Measurements from ENCODE around the gene MAP4K3. TPM values are rescaled to one million over a fixed set of nuclear protein-coding genes. Genes with fewer than 3 reads are reported as not detected.

MAP4K3 gene
- total and polyA plus RNA-seq, 2 of the 4 experiments (the other 2 are of a cell fraction) = 13.2 to 32.6 TPM

DNA sequence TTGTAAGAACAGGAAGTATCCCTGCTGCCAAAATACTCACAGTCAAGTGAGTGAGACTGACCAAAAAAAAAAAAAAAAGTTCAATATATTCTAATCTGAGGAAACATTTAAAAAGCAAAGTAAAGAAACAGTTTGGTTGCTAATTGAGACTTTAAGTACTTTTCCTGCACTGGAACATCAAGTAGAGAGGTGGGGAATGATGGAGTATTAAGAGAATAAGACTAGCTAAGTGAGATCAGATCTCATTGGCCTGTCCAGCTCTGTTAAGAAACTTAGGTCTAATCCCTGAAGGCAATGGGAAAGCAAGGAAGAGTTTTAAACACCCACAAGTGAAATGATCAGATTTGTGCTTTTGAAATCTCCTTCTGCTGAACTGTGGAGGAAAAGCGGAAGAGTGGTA is 27.8 kb upstream of the MAP4K3 start:
- peaks cover 15% of the 10 kb centered on the region; the same call in 1 of the 2 replicates for H3K9me1 ChIP-seq (ENCODE audit: insufficient read depth, low read length)
- peaks cover 21% of the 10 kb centered on the region for H3K4me1 ChIP-seq (ENCODE audit: control insufficient read depth, insufficient read depth, low read length)
- H3K18ac ChIP-seq (ENCODE audit: low read depth, low read length) = no peak overlapping the region; the same call in 1 of the 2 replicates
- H3K36me3 ChIP-seq (ENCODE audit: control insufficient read depth, insufficient read depth, low read length) = peaks cover 1% of the 10 kb centered on the region; the same call in 1 of the 2 replicates
- ATAC-seq (ENCODE audit: low read depth) (no peak), DNase-seq (no peak)
- no peak overlapping the region for H3K56ac ChIP-seq (ENCODE audit: extremely low read depth, insufficient read depth, low read length)
- H3K4me2 ChIP-seq (ENCODE audit: low read depth, low read length) = no peak overlapping the region
- H3K4me3 ChIP-seq (ENCODE audit: insufficient read depth, low read depth, low read length) = no peak overlapping the region
- H2AK5ac ChIP-seq (ENCODE audit: low read depth, low read length) = no peak overlapping the region; the same call in 1 of the 2 replicates
- H4K20me1 ChIP-seq (ENCODE audit: insufficient read depth, low read length) = no peaks in the 10 kb centered on the region
- H3K79me1 ChIP-seq (ENCODE audit: low read depth in 1 of 2, low read length in 2 of 2) = peaks cover 0 to 15% of the 10 kb centered on the region in 2 experiments; a peak in 2 of 4 replicates
- H2BK15ac ChIP-seq (ENCODE audit: low read depth, low read length) = no peak overlapping the region
- H3K14ac ChIP-seq (replicated peaks; ENCODE audit: low read depth, low read length) = peak overlapping the region; percentile 61
- TF ChIP-seq, protein P1, sequence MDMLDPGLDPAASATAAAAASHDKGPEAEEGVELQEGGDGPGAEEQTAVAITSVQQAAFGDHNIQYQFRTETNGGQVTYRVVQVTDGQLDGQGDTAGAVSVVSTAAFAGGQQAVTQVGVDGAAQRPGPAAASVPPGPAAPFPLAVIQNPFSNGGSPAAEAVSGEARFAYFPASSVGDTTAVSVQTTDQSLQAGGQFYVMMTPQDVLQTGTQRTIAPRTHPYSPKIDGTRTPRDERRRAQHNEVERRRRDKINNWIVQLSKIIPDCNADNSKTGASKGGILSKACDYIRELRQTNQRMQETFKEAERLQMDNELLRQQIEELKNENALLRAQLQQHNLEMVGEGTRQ (IDR thresholded peaks at IDR 0.05; ENCODE audit: low read depth, low read length) = no peak
- TF ChIP-seq BHLHE40 (IDR thresholded peaks at IDR 0.05; ENCODE audit: low read depth, low read length) (no peak), CEBPB (IDR thresholded peaks at IDR 0.05; ENCODE audit: low read depth, low read length) (no peak), RFX5 (IDR thresholded peaks at IDR 0.05; ENCODE audit: low read depth, low read length) (no peak), POLR2A (IDR thresholded peaks at IDR 0.05; ENCODE audit: low read depth, low read length) (no peak), SMC3 (IDR thresholded peaks at IDR 0.05; ENCODE audit: low read depth, low read length) (no peak), RAD21 (IDR thresholded peaks at IDR 0.05; ENCODE audit: low read length) (no peak), RCOR1 (IDR thresholded peaks at IDR 0.05; ENCODE audit: insufficient replicate concordance, low read length) (no peak), NFE2L2 (IDR thresholded peaks at IDR 0.05; ENCODE audit: low read depth, low read length) (no peak)
- TF ChIP-seq, protein P2, sequence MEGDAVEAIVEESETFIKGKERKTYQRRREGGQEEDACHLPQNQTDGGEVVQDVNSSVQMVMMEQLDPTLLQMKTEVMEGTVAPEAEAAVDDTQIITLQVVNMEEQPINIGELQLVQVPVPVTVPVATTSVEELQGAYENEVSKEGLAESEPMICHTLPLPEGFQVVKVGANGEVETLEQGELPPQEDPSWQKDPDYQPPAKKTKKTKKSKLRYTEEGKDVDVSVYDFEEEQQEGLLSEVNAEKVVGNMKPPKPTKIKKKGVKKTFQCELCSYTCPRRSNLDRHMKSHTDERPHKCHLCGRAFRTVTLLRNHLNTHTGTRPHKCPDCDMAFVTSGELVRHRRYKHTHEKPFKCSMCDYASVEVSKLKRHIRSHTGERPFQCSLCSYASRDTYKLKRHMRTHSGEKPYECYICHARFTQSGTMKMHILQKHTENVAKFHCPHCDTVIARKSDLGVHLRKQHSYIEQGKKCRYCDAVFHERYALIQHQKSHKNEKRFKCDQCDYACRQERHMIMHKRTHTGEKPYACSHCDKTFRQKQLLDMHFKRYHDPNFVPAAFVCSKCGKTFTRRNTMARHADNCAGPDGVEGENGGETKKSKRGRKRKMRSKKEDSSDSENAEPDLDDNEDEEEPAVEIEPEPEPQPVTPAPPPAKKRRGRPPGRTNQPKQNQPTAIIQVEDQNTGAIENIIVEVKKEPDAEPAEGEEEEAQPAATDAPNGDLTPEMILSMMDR (conservative IDR thresholded peaks at IDR 0.05; ENCODE audit: low read depth, low read length) = no peak
- TF ChIP-seq, protein P3, sequence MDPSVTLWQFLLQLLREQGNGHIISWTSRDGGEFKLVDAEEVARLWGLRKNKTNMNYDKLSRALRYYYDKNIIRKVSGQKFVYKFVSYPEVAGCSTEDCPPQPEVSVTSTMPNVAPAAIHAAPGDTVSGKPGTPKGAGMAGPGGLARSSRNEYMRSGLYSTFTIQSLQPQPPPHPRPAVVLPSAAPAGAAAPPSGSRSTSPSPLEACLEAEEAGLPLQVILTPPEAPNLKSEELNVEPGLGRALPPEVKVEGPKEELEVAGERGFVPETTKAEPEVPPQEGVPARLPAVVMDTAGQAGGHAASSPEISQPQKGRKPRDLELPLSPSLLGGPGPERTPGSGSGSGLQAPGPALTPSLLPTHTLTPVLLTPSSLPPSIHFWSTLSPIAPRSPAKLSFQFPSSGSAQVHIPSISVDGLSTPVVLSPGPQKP (IDR thresholded peaks at IDR 0.05; ENCODE audit: borderline replicate concordance, low read depth, low read length) = no peak
- H2BK5ac ChIP-seq (ENCODE audit: low read depth, low read length, poor library complexity, severe bottlenecking) = no peak overlapping the region
- CTCF ChIA-PET = no interaction called here
- H3K9me3 ChIP-seq (ENCODE audit: control insufficient read depth, insufficient read depth, low read length) = no peaks in the 10 kb centered on the region
- H4K5ac ChIP-seq (ENCODE audit: low read depth, low read length) = no peak overlapping the region
- no peak overlapping the region for H2AK9ac ChIP-seq (replicated peaks; ENCODE audit: low read depth, low read length, poor library complexity)
- no TSS peak for BruUV-seq (replicated peaks)
- no peak overlapping the region for H3K23ac ChIP-seq (ENCODE audit: low read depth, low read length)
- WGBS, 2 experiments (ENCODE audit: extremely low coverage in 2 of 2, insufficient read length in 1 of 2) = no CpG with 5 or more reads among the region's 1 CpG
- H3K4ac ChIP-seq (ENCODE audit: low read depth, low read length) = no peak overlapping the region
- POLR2A ChIA-PET (ENCODE audit: unreplicated experiment) = no interaction called here
- no peak overlapping the region for H2AFZ ChIP-seq (replicated peaks; ENCODE audit: low read length, poor library complexity)
- H4K8ac ChIP-seq (ENCODE audit: low read depth in 2 of 2, low read length in 2 of 2) = no peak overlapping the region
- in situ Hi-C loops (cut with MboI; ENCODE audit: low sequenced_read_pairs) = no loop called here
- H2BK20ac ChIP-seq (ENCODE audit: low read depth, low read length) = no peak overlapping the region
- dilution Hi-C loops (cut with HindIII; ENCODE audit: low sequenced_read_pairs, unreplicated experiment) = no loop called here
- no peak overlapping the region for H3K27ac ChIP-seq (ENCODE audit: insufficient read depth, low read length)
- peak overlapping the region; percentile 56 for H2BK120ac ChIP-seq (ENCODE audit: low read depth, low read length)
- H3K9ac ChIP-seq (ENCODE audit: low read depth, low read length) = no peak overlapping the region
- H4K91ac ChIP-seq (ENCODE audit: insufficient read depth, low read depth, low read length) = no peak overlapping the region
- intact Hi-C loops (cut with micrococcal nuclease) = loop anchor here (5.0 kb wide), 1 partner anchor 37 kb away; no protein-coding TSS in a partner anchor
- no peaks in the 10 kb centered on the region for H3K27me3 ChIP-seq (ENCODE audit: control insufficient read depth, insufficient read depth, low read length)

Data from IMR-90 (cell line).